Activated T-cell treated with anti-CD3 and anti-CD28 coated beads, Interleukin-2, amount 50 U/mL, for 1 hour (primary cell): ENCODE data around the gene ARHGEF37.
"Not testable (repeated sequence)": the region's sequence is repeated elsewhere in the genome, so short reads cannot be mapped to it uniquely, and the experiment has no call there.

Source experiments
- DNase-seq: peaks from one replicate; pipeline ENCODE4 v3.0.0-alpha.2; 2020

The ARHGEF37 gene

GRCh38 chr5:149581192-149581861 is at the start of gene ARHGEF37:
Gene ARHGEF37, plus strand, starts transcription at chr5:149581498. Its CDS starts 16,272 bp downstream, at chr5:149597770.
- peak; percentile 63 for DNase-seq

- no peak for DNase-seq
These were observed 48.9 kb upstream of the ARHGEF37 start for GRCh38 chr5:149532413-149532812.

- DNase-seq: not testable (repeated sequence)
These were observed 45.5 kb upstream of the ARHGEF37 start for GRCh38 chr5:149535787-149536186.

- DNase-seq: no peak
These were observed 43.8 kb upstream of the ARHGEF37 start for GRCh38 chr5:149537374-149537975.

GRCh38 chr5:149540089-149540488 is 41.2 kb upstream of the ARHGEF37 start:
- DNase-seq: no peak

- DNase-seq: no peak
These were observed 39.4 kb upstream of the ARHGEF37 start for GRCh38 chr5:149541893-149542292.

- DNase-seq: no peak
These were observed 37.8 kb upstream of the ARHGEF37 start for GRCh38 chr5:149543361-149544027.

- DNase-seq: no peak
These were observed 37.3 kb upstream of the ARHGEF37 start for GRCh38 chr5:149544028-149544420.

- no peak for DNase-seq
These were observed 36.0 kb upstream of the ARHGEF37 start for GRCh38 chr5:149545327-149545726.

GRCh38 chr5:149546974-149547373 is 34.3 kb upstream of the ARHGEF37 start:
- no peak for DNase-seq

GRCh38 chr5:149549461-149550267 is 31.6 kb upstream of the ARHGEF37 start:
- DNase-seq: peak; percentile 45

GRCh38 chr5:149550268-149550583 is 31.1 kb upstream of the ARHGEF37 start:
- no peak for DNase-seq

- DNase-seq: no peak
These were observed 30.6 kb upstream of the ARHGEF37 start for GRCh38 chr5:149550594-149551226.

- DNase-seq: peak; percentile 99
These were observed 29.9 kb upstream of the ARHGEF37 start, which contains the start of gene CSNK1A1 for GRCh38 chr5:149551227-149552037. Gene CSNK1A1, minus strand, starts transcription at chr5:149551439. Its CDS starts 475 bp downstream, at chr5:149550964.

- DNase-seq: no peak
These were observed 29.2 kb upstream of the ARHGEF37 start for GRCh38 chr5:149552038-149552494.

- DNase-seq: no peak
These were observed 28.6 kb upstream of the ARHGEF37 start for GRCh38 chr5:149552553-149553160.

- no peak for DNase-seq
These were observed 21.6 kb upstream of the ARHGEF37 start for GRCh38 chr5:149559706-149560105.

- DNase-seq: no peak
These were observed 19.4 kb upstream of the ARHGEF37 start for GRCh38 chr5:149561848-149562247.

GRCh38 chr5:149563466-149563865 is 17.8 kb upstream of the ARHGEF37 start:
- no peak for DNase-seq

- peak; percentile 39 for DNase-seq
These were observed 16.7 kb upstream of the ARHGEF37 start for GRCh38 chr5:149564542-149565140.

- DNase-seq: no peak
These were observed 14.1 kb upstream of the ARHGEF37 start for GRCh38 chr5:149567226-149567625.
